Right renal cortex interstitium (tissue), 3 donors: ENCODE data around the gene ZG16. TPM values are rescaled to one million over a fixed set of nuclear protein-coding genes. Genes with fewer than 3 reads are reported as not detected.
"Not testable (repeated sequence)": the region's sequence is repeated elsewhere in the genome, so short reads cannot be mapped to it uniquely, and the experiment has no call there.

Experiments used
- DNase-seq, 3 donors: peaks; one replicate each; pipeline ENCODE4 v3.0.0-alpha.2; 2013; ENCODE audit warnings: low read depth in 3 of 3, low spot score in 2 of 3
- polyA plus RNA-seq, 3 donors: library from polyadenylated mRNA; unstranded; fragments of 120-200 nt; gene quantifications; one replicate each; pipeline ENCODE4 v1.2.1, GENCODE V29; 2013; ENCODE audit not compliant: insufficient read length in 3 of 3

The ZG16 gene
- polyA plus RNA-seq, 3 donors = 0.06 TPM; not detected in 2

DNA sequence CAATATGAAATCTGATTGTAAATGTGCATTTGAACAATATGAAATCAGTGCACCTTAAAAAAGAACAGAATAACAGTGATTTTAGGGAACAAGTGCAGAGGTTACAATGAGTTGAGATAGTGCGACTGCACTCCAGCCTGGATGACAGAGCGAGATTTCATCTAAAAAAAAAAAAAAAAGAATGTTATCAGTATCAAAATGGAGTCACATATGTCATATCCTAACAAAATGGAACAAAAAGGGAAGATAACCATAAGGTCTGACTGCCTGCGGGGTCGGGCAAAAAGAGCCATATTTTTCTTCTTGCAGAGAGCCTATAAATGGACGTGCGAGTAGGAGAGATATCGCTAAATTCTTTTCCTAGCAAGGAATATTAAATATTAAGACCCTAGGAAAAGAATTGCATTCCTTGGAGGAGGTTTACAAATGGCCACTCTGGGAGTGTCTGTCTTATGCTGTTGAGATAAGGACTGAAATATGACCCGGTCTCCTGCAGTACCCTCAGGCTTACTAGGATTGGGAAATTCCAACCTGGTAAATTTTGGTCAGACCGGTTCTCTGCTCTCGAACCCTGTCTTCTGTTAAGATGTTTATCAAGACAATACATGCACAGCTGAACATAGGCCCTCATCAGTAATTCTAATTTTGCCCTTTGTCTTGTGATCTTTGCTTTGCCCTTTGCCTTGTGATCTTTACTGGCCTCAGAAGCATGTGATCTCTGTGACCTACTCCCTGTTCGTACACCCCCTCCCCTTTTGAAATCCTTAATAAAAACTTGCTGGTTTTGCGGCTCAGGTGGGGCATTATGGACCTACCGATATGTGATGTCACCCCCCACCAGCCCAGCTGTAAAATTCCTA lies 5.3 kb downstream of the ZG16 start:
- not testable (repeated sequence) for DNase-seq

DNA sequence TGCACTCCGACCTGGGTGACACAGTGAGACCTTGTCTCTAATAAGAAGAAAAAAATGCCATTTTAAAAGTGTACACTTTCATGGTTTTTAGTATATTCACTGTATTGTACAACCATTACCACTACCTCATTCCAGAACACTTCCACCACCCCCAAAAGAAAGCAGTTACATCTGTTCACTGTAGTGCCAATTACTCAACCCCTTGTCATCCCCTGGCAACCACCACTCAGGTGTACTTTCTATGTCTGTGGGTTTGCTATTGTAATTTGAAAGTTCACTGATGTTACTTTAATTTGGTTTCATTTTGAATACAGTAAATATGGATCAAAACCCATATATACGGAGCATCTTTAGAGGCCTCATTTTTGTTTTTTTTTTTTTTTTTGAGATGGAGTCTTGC lies 6.1 kb downstream of the ZG16 start:
- no peak for DNase-seq

- peak in 1 of 3 donors; percentile 53 for DNase-seq
Measured at GRCh38 chr16:29784901-29785500, 6.9 kb downstream of the ZG16 start.

DNA sequence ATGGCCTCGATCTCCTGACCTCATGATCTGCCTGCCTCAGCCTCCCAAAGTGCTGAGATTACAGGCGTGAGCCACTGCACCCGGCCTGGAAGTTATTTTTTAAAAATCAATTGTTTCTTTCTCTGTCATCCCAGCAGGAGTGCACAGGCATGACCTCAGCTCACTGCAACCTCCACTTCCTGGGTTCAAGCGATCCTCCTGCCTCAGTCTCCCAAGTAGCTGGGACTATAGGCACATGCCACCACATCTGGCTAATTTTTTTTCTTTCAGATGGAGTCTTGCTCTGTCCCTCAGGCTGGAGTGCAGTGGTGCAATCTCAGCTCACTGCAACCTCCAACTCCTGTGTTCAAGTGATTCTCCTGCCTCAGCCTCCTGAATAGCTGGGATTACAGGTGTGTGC lies 9.1 kb downstream of the ZG16 start:
- not testable (repeated sequence) for DNase-seq

GRCh38 chr16:29789775-29790182 lies 11.7 kb downstream of the ZG16 start:
- DNase-seq = no peak

DNA sequence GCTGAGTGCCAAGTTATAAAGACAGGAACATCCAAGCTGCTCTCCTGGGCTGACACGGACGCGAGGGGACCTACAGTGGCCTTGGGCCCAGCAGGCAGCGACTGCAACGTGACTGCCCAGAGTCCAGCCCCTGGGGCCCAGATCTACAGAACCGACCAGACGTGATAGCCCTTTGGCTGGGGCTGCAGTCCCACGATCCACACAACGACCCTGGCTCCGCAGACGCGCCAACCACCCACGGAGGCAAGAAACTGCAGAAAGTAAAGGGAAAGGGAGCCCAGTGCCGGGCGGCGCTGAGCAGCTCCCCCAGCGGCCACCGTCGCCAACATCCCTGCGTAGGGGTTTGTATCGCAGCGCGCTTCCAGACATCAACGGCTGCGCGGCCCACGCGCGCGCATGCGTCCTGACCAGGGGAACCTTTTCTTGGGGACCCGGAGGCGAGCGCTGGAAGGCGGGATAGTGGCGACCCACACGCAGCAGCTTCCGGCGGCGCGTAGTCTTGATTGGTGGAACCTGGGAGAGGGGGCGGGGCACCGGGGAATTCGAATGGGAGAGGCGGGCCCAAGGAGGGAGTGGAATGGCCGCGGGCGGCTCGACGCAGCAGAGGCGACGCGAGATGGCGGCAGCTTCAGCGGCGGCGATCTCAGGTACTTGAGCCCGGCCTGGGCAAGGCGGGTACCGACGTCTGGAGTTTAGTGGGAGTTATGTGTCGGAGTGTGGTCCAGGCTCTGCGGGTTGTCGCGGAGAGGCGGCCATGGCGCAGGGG lies 12.3 kb downstream of the ZG16 start, which contains the start of gene KIF22:
Gene KIF22 (plus strand): TSS at position 569 of the 766 bp plus-strand sequence. CDS start 9 bp downstream, at position 578.
- peak; percentile 97 to 98 (median 97) for DNase-seq

- DNase-seq = no peak
Measured at GRCh38 chr16:29790949-29791844, 13.1 kb downstream of the ZG16 start.

DNA sequence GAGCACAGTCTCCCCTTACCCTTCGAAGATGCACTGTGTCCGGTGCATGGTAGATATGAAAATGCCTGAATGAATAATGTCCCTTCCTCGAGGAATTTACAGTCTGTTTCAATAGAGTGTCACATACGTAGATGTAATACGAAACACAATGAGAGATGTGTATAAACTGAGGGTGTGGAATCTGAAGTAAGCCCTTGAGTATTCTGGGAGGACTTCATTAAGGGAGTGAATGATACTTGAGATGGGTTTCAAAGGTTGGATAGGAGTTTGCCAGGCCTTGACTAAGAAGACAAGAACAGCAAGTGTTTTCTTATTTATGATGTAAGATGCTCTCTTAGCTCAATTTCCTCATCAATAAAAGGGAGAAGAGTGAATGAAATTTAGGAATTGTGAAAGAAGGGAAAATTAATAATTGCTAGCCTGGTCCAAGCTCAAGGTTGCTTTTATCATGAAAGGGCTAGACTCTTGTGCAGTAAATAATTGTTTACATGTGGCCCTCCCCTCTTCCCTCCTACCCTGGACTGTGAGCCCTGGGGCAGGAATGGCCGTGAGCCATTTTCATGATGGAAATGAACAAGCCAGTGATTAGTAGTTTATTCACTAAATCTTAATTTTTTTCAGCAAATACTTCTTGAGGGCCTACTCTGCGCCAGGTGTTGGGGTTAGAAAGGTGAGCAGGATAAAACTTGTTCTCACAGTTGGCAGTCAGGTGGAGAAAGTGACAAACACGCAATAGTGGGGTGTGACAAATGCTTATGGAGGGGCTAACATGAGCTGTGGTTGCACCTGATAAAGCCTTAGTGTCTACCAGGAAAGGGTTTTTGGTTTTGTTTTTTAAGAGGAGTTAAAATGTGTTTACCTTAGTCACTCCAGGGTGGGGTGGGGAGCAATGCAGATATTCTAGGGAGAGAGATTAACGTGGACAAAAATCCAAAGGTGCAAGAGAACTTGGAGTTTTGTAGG lies 14.1 kb downstream of the ZG16 start:
- no peak for DNase-seq

GRCh38 chr16:29793153-29793552 lies 15.1 kb downstream of the ZG16 start:
- not testable (repeated sequence) for DNase-seq

- DNase-seq = no peak
Measured at GRCh38 chr16:29794231-29794710, 16.2 kb downstream of the ZG16 start.

- no peak for DNase-seq
Measured at GRCh38 chr16:29802416-29802935, 24.4 kb downstream of the ZG16 start.

GRCh38 chr16:29804020-29804419 lies 26.0 kb downstream of the ZG16 start:
- no peak for DNase-seq

DNA sequence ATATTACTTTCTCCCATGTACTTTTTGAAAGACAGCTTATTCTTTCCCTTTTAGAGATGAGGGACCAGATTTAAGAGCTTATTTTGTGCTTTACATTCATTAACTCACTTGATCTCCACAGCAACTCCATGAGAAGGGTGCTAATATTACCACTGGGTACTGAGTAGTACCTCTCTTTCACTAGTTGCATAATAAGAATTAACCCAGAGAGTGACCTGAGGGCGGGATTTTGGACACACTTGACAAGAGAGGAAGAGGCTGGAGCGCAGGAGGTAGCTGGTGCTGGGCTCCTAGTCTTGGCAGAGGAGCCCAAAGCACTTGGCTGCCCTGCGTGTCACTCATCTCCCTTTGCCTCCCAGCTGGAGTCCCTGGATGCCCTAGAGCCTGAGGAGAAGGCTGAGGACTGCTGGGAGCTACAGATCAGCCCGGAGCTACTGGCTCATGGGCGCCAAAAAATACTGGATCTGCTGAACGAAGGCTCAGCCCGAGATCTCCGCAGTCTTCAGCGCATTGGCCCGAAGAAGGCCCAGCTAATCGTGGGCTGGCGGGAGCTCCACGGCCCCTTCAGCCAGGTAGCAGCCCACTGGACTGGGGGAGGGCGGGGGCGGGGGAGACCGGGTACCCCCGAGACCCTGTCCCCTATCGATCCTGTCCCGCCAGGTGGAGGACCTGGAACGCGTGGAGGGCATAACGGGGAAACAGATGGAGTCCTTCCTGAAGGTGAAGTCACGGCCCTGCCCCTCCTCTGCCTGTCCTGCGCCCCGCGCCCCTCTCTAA lies 26.6 kb downstream of the ZG16 start:
- no peak for DNase-seq

DNA sequence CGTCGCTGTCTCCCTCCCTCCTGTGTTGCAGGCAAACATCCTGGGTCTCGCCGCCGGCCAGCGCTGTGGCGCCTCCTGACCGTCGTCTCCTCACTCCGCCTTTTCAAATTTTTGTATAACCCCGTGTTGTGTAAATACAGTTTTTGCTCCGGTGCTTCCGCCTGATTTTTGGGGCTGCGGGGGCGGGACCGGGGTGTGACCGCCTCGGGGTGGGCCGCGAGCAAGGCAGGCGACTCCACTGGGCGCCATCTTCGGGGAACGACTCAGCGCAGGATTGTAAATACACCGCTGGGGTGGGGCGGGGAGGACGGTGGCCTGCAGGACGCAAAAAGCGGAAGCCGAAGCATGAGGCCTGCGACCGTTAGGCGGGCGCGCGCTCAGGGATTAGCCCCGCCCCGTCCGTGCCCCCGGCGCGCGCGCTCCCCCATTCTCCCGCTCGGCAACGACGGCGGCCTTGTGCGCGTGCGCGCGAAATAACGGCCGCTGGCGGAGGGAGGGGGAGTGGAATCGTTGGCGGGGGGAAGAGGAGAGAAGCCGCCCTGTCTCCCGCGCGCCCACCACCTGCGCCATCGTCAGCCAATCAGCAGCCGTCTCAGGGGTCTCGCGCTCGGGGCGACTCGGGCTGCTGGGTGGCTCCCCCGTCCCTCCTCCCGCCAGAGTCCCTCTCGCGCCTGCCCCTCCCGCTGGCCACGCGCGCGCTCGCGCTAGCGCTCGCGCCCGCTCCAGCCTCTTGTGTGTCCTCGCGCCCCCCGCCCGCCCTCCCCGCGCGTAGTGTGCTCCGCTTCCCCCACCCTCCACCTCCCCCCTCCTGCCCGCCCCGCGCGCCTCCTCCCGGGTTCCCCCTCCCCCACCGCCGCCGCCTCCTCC lies 27.4 kb downstream of the ZG16 start:
- peak; percentile 85 to 93 (median 89) for DNase-seq

DNA sequence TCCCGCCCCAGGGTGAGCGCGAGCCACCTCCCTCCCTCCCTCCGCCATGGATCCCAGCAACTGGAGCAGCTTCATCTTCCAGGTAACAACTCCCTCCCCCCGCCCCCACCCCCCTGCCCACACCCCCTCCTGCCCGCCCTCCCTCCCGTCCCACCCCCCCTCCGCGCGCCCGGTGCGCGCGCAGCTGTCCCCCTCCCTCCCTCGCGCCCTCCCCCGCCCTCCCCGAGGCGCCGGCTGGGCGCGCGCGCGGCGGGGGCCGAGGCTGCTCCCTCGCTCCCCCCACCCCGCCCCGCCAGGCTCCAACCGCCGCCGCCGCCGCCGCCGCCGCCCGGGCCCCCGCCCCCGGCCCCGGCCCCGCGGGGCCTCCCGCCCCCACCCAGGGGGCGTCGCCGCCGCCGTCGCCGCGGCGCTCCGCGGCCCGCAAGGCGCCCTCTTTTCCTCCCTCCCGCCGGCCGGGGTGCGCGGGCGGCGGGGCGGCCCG lies 28.1 kb downstream of the ZG16 start, which contains the start of gene MAZ:
Gene MAZ (plus strand): TSS at position 431 of the 481 bp plus-strand sequence. CDS start 173 bp downstream, outside the sequence.
- DNase-seq = no peak

GRCh38 chr16:29806641-29807425 lies 28.8 kb downstream of the ZG16 start:
- no peak for DNase-seq
